IMR-90 (cell line): ENCODE data around the gene STAT3. TPM values are rescaled to one million over a fixed set of nuclear protein-coding genes. Genes with fewer than 3 reads are reported as not detected.

Experiments used
- ATAC-seq: fragments of 200-7000 bp; cut with Tn5 transposase; 2 replicates; pipeline ENCODE4 v1.9.1; 2020; ENCODE audit warnings: low read depth, mild to moderate bottlenecking, moderate library complexity
- BruUV-seq: library from RNA; stranded (reverse); fragments of 400-500 nt; replicated peaks from 2 replicates; lab custom pipeline; 2021; lab: Mats Ljungman, UMichigan
- CTCF ChIA-PET: fragments of 300-600 bp; formaldehyde crosslinking; extraction: SDS; loops from one replicate; lab custom pipeline; 2021; ENCODE audit warnings: antibody characterized with exemption; lab: Yijun Ruan, JAX
- POLR2A ChIA-PET: fragments of 300-600 bp; sonication (Branson Sonifier 250); formaldehyde crosslinking; loops from one replicate; lab custom pipeline; 2022; ENCODE audit warnings: antibody characterized with exemption; ENCODE audit not compliant: unreplicated experiment; lab: Charles Lee
- DNase-seq: peaks from one replicate; pipeline ENCODE4 v3.0.0; 2013
- H2AFZ ChIP-seq: replicated peaks from 2 replicates; pipeline ENCODE3; 2013; ENCODE audit warnings: low read length, mild to moderate bottlenecking; ENCODE audit not compliant: poor library complexity
- H2AK5ac ChIP-seq: 2 replicates; pipeline ENCODE4 v1.6.1; 2013; ENCODE audit warnings: low read depth, low read length, inconsistent platforms
- H2AK9ac ChIP-seq: replicated peaks from 2 replicates; pipeline ENCODE3; 2013; ENCODE audit warnings: mild to moderate bottlenecking, low read depth, low read length, moderate library complexity; ENCODE audit not compliant: poor library complexity
- H2BK120ac ChIP-seq: 2 replicates; pipeline ENCODE4 v1.6.1; 2013; ENCODE audit warnings: low read depth, low read length, inconsistent platforms
- H2BK15ac ChIP-seq: 3 replicates; pipeline ENCODE4 v1.6.1; 2013; ENCODE audit warnings: low read depth, low read length, inconsistent platforms
- H2BK20ac ChIP-seq: 2 replicates; pipeline ENCODE4 v1.6.1; 2013; ENCODE audit warnings: low read depth, mild to moderate bottlenecking, inconsistent platforms, low read length, moderate library complexity
- H2BK5ac ChIP-seq: 2 replicates; pipeline ENCODE4 v1.6.1; 2013; ENCODE audit warnings: mild to moderate bottlenecking, low read depth, low read length, inconsistent platforms; ENCODE audit not compliant: poor library complexity, severe bottlenecking
- H3K14ac ChIP-seq: replicated peaks from 2 replicates; pipeline ENCODE4 v1.6.1; 2013; ENCODE audit warnings: low read depth, low read length, inconsistent platforms
- H3K18ac ChIP-seq: 2 replicates; pipeline ENCODE4 v1.6.1; 2013; ENCODE audit warnings: low read depth, low read length, control low read depth
- H3K23ac ChIP-seq: 2 replicates; pipeline ENCODE4 v1.6.1; 2013; ENCODE audit warnings: low read depth, low read length, inconsistent platforms
- H3K27ac ChIP-seq: 2 replicates; pipeline ENCODE4 v1.5.1; 2013; ENCODE audit warnings: mild to moderate bottlenecking, control low read depth, low read length; ENCODE audit not compliant: insufficient read depth
- H3K27me3 ChIP-seq: 2 replicates; pipeline ENCODE4 v1.6.1; 2013; ENCODE audit warnings: low read length; ENCODE audit not compliant: control insufficient read depth, insufficient read depth
- H3K36me3 ChIP-seq: 2 replicates; pipeline ENCODE4 v1.6.1; 2013; ENCODE audit warnings: low read length, mixed read lengths; ENCODE audit not compliant: control insufficient read depth, insufficient read depth
- H3K4ac ChIP-seq: 2 replicates; pipeline ENCODE4 v1.6.1; 2013; ENCODE audit warnings: low read depth, low read length, inconsistent platforms
- H3K4me1 ChIP-seq: 2 replicates; pipeline ENCODE4 v1.6.1; 2013; ENCODE audit warnings: low read length, mixed read lengths; ENCODE audit not compliant: control insufficient read depth, insufficient read depth
- H3K4me2 ChIP-seq: 2 replicates; pipeline ENCODE4 v1.6.1; 2013; ENCODE audit warnings: low read depth, mild to moderate bottlenecking, control low read depth, low read length, moderate library complexity
- H3K4me3 ChIP-seq: 2 replicates; pipeline ENCODE4 v1.5.1; 2013; ENCODE audit warnings: low read depth, mild to moderate bottlenecking, control low read depth, low read length, moderate library complexity; ENCODE audit not compliant: insufficient read depth
- H3K56ac ChIP-seq: 2 replicates; pipeline ENCODE4 v1.6.1; 2013; ENCODE audit warnings: low read length, inconsistent platforms; ENCODE audit not compliant: insufficient read depth; ENCODE audit errors: extremely low read depth
- H3K79me1 ChIP-seq, 2 experiments: 2 replicates each; pipeline ENCODE4 v1.6.1; 2013; ENCODE audit warnings: low read length in 2 of 2, inconsistent platforms in 1 of 2, low read depth in 1 of 2
- H3K9ac ChIP-seq: 2 replicates; pipeline ENCODE4 v1.6.1; 2013; ENCODE audit warnings: low read depth, low read length, control low read depth
- H3K9me1 ChIP-seq: 2 replicates; pipeline ENCODE4 v1.6.1; 2013; ENCODE audit warnings: low read length, inconsistent platforms; ENCODE audit not compliant: insufficient read depth
- H3K9me3 ChIP-seq: 2 replicates; pipeline ENCODE4 v1.6.1; 2013; ENCODE audit warnings: low read length; ENCODE audit not compliant: control insufficient read depth, insufficient read depth
- H4K20me1 ChIP-seq: 2 replicates; pipeline ENCODE4 v1.6.1; 2013; ENCODE audit warnings: low read length, inconsistent platforms; ENCODE audit not compliant: insufficient read depth
- H4K5ac ChIP-seq: 2 replicates; pipeline ENCODE4 v1.6.1; 2013; ENCODE audit warnings: mild to moderate bottlenecking, low read depth, low read length, control low read depth
- H4K8ac ChIP-seq, 2 experiments: 2 replicates each; pipeline ENCODE4 v1.6.1; 2013; ENCODE audit warnings: low read depth in 2 of 2, low read length in 2 of 2, control low read depth in 1 of 2, inconsistent platforms in 1 of 2
- H4K91ac ChIP-seq: 2 replicates; pipeline ENCODE4 v1.6.1; 2013; ENCODE audit warnings: low read depth, low read length, inconsistent platforms; ENCODE audit not compliant: insufficient read depth
- BHLHE40 ChIP-seq: fragments of 150-350 bp; IDR thresholded peaks from 2 replicates; pipeline ENCODE4 v1.6.1; 2016; ENCODE audit warnings: mild to moderate bottlenecking, low read depth, low read length
- FOS ChIP-seq: fragments of 150-350 bp; IDR thresholded peaks from 2 replicates; pipeline ENCODE4 v1.6.1; 2016; ENCODE audit warnings: low read depth, low read length
- WGBS, 2 experiments: methylation state at CpG; one replicate each; pipeline versions ENCODE4 v1.1.5 to v1.1.7; 2013; ENCODE audit warnings: missing lambda C conversion rate in 2 of 2; ENCODE audit not compliant: insufficient read length in 1 of 2; ENCODE audit errors: extremely low coverage in 2 of 2; 5-methylcytosine and 5-hydroxymethylcytosine counted together
- dilution Hi-C: fragments of 300-500 bp; cut with HindIII; formaldehyde crosslinking; loops from one replicate; pipeline ENCODE4 v1.14.3; 2018; ENCODE audit warnings: low sequenced_read_pairs; ENCODE audit not compliant: unreplicated experiment
- in situ Hi-C: fragments of 300-500 bp; cut with MboI; formaldehyde crosslinking; loops from 3 replicates; pipeline ENCODE4 v1.14.3; 2019; ENCODE audit warnings: low sequenced_read_pairs, inconsistent platforms, mixed read lengths
- intact Hi-C: fragments of 100-400 bp; cut with micrococcal nuclease; formaldehyde crosslinking; loops from 2 replicates; pipeline ENCODE4 v1.10.0; 2022
- polyA plus RNA-seq, 3 experiments: library from polyadenylated mRNA; depleted of rRNA; stranded (reverse); fragments of >200 nt; gene quantifications; 2 replicates each; pipeline ENCODE4 v1.2.3, GENCODE V29; 2012; ENCODE audit warnings: low replicate concordance in 1 of 3
- total RNA-seq: library from RNA; depleted of rRNA; stranded (reverse); fragments of >200 nt; gene quantifications from 2 replicates; pipeline ENCODE4 v1.2.3, GENCODE V29; 2012

The STAT3 gene
- total and polyA plus RNA-seq, 2 of the 4 experiments (the other 2 are of a cell fraction) = 47.2 to 66.3 TPM

DNA sequence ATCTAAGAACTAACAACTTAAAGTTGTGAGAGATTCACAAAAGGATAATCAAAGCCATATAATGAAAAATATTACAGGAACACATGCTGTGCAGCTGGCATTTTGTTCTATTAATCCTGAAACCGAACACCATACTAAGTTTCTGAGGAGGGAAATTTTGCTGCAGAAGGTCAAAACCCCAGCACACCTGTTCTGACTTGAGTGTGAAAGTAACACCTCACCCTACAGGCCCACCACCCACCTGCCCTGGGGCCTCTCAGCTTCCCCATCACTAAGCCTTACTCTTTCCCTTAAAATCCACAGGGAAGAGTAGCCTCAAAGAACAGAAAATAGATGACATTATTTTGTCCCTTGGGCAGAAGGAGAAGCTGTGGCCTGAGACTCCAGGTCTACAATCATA is 55.2 kb downstream of the STAT3 start:
- H3K23ac ChIP-seq = no peak overlapping the region
- ChIA-PET CTCF (no interaction called here), POLR2A (no interaction called here)
- H3K4me1 ChIP-seq = peaks cover 6% of the 10 kb centered on the region; the same call in 1 of the 2 replicates
- ATAC-seq (no peak), DNase-seq (no peak)
- intact Hi-C loops (no loop called here), in situ Hi-C loops (no loop called here), dilution Hi-C loops (no loop called here)
- no peaks in the 10 kb centered on the region for H3K9me1 ChIP-seq
- H3K9me3 ChIP-seq = no peaks in the 10 kb centered on the region
- H2BK15ac ChIP-seq = no peak overlapping the region
- TF ChIP-seq FOS (no peak), BHLHE40 (no peak)
- no peak overlapping the region for H4K91ac ChIP-seq
- peaks cover 60% of the 10 kb centered on the region for H3K36me3 ChIP-seq
- no peak overlapping the region for H3K27ac ChIP-seq
- H3K18ac ChIP-seq = no peak overlapping the region
- H4K20me1 ChIP-seq = peaks cover 4% of the 10 kb centered on the region; the same call in 1 of the 2 replicates
- H4K8ac ChIP-seq = no peak overlapping the region
- H3K4me2 ChIP-seq = no peak overlapping the region
- H2AFZ ChIP-seq = no peak overlapping the region
- no peak overlapping the region for H4K5ac ChIP-seq
- no peaks in the 10 kb centered on the region for H3K27me3 ChIP-seq
- H2AK9ac ChIP-seq = no peak overlapping the region
- no TSS peak for BruUV-seq
- no peak overlapping the region for H2AK5ac ChIP-seq
- no peak overlapping the region for H3K14ac ChIP-seq
- H3K4ac ChIP-seq = no peak overlapping the region
- no peak overlapping the region for H3K4me3 ChIP-seq
- H2BK120ac ChIP-seq = no peak overlapping the region
- no peak overlapping the region for H2BK20ac ChIP-seq
- no peak overlapping the region for H3K9ac ChIP-seq
- H3K56ac ChIP-seq = no peak overlapping the region
- no peak overlapping the region for H2BK5ac ChIP-seq
- H3K79me1 ChIP-seq = peaks cover 11 to 26% of the 10 kb centered on the region in 2 experiments
- WGBS, 2 experiments = no CpG with 5 or more reads among the region's 1 CpG
